Subcutaneous abdominal adipose tissue (tissue), 5 donors: ENCODE data around the gene AKAP13.

ENCODE experiments used
- H3K27ac ChIP-seq: one replicate; pipeline ENCODE4 v1.7.0; 2013; ENCODE audit warnings: low read depth, mild to moderate bottlenecking, inconsistent platforms, low read length, moderate library complexity
- H3K27me3 ChIP-seq, 5 donors: one replicate each; pipeline ENCODE4 v1.7.0; 2013; ENCODE audit warnings: low read length in 5 of 5, inconsistent platforms in 1 of 5; ENCODE audit not compliant: control insufficient read depth in 5 of 5, insufficient read depth in 4 of 5
- H3K36me3 ChIP-seq, 5 donors: one replicate each; pipeline ENCODE4 v1.7.0; 2013; ENCODE audit warnings: low read length in 5 of 5; ENCODE audit not compliant: control insufficient read depth in 5 of 5, insufficient read depth in 5 of 5
- H3K4me1 ChIP-seq, 5 donors: one replicate each; pipeline ENCODE4 v1.7.0; 2013; ENCODE audit warnings: low read length in 5 of 5, mild to moderate bottlenecking in 3 of 5, moderate library complexity in 1 of 5; ENCODE audit not compliant: control insufficient read depth in 5 of 5, insufficient read depth in 5 of 5
- H3K4me3 ChIP-seq, 5 donors: one replicate each; pipeline ENCODE4 v1.7.0; 2013; ENCODE audit warnings: low read length in 5 of 5, low read depth in 1 of 5
- H3K9ac ChIP-seq, 5 donors: one replicate each; pipeline ENCODE4 v1.7.0; 2013; ENCODE audit warnings: low read length in 5 of 5, mild to moderate bottlenecking in 4 of 5, moderate library complexity in 3 of 5
- H3K9me3 ChIP-seq, 5 donors: one replicate each; pipeline ENCODE4 v1.7.0; 2013; ENCODE audit warnings: low read length in 5 of 5; ENCODE audit not compliant: control insufficient read depth in 5 of 5
- donor health status: healthy.
- donor health status: healthy.
- donor health status: healthy.
- donor health status: healthy.
- donor health status: healthy.

AKAP13 gene

GRCh38 chr15:85777250-85778106 lies 397.1 kb downstream of the AKAP13 start:
- H3K4me3 ChIP-seq: peak overlapping the region in 1 of 5 donors; percentile 82
- no peaks in the 10 kb centered on the region for H3K27me3 ChIP-seq
- H3K9ac ChIP-seq: peak overlapping the region in 2 of 5 donors; percentile 67 to 71
- H3K27ac ChIP-seq: peak overlapping the region; percentile 84
- H3K9me3 ChIP-seq: no peaks in the 10 kb centered on the region
- H3K4me1 ChIP-seq: peaks cover 7 to 87% (median 45%) of the 10 kb centered on the region in 5 donors
- H3K36me3 ChIP-seq: no peaks in the 10 kb centered on the region

GRCh38 chr15:85778107-85778776 lies 397.8 kb downstream of the AKAP13 start:
- H3K9ac ChIP-seq: peak overlapping the region in 3 of 5 donors; percentile 66 to 71 (median 67)
- no peaks in the 10 kb centered on the region for H3K27me3 ChIP-seq
- peak overlapping the region; percentile 84 for H3K27ac ChIP-seq
- H3K9me3 ChIP-seq: no peaks in the 10 kb centered on the region
- peak overlapping the region in 4 of 5 donors; percentile 9 to 82 (median 36) for H3K4me3 ChIP-seq
- H3K4me1 ChIP-seq: peaks cover 7 to 80% (median 44%) of the 10 kb centered on the region in 5 donors
- H3K36me3 ChIP-seq: no peaks in the 10 kb centered on the region

- peaks cover 7 to 70% (median 44%) of the 10 kb centered on the region in 5 donors for H3K4me1 ChIP-seq
- H3K9ac ChIP-seq: peak overlapping the region in 3 of 5 donors; percentile 28 to 82 (median 76)
- H3K36me3 ChIP-seq: no peaks in the 10 kb centered on the region
- peak overlapping the region; percentile 84 for H3K27ac ChIP-seq
- H3K4me3 ChIP-seq: peak overlapping the region in 4 of 5 donors; percentile 28 to 82 (median 48)
- H3K27me3 ChIP-seq: no peaks in the 10 kb centered on the region
- no peaks in the 10 kb centered on the region for H3K9me3 ChIP-seq
Observed at GRCh38 chr15:85779249-85779648, 398.8 kb downstream of the AKAP13 start.

- peak overlapping the region; percentile 32 to 82 (median 50) for H3K4me3 ChIP-seq
- no peaks in the 10 kb centered on the region for H3K27me3 ChIP-seq
- H3K9me3 ChIP-seq: no peaks in the 10 kb centered on the region
- H3K4me1 ChIP-seq: peaks cover 7 to 64% (median 40%) of the 10 kb centered on the region in 5 donors
- H3K36me3 ChIP-seq: no peaks in the 10 kb centered on the region
- H3K9ac ChIP-seq: peak overlapping the region in 3 of 5 donors; percentile 41 to 82 (median 76)
- peak overlapping the region; percentile 84 for H3K27ac ChIP-seq
Observed at GRCh38 chr15:85780225-85780985, 400.0 kb downstream of the AKAP13 start.

- H3K9me3 ChIP-seq: no peaks in the 10 kb centered on the region
- H3K9ac ChIP-seq: peak overlapping the region in 2 of 5 donors; percentile 11 to 66
- H3K36me3 ChIP-seq: no peaks in the 10 kb centered on the region
- H3K4me1 ChIP-seq: peaks cover 10 to 64% (median 40%) of the 10 kb centered on the region in 5 donors
- peak overlapping the region; percentile 84 for H3K27ac ChIP-seq
- no peaks in the 10 kb centered on the region for H3K27me3 ChIP-seq
- no peak overlapping the region for H3K4me3 ChIP-seq
Observed at GRCh38 chr15:85781099-85781498, 400.7 kb downstream of the AKAP13 start.

GRCh38 chr15:85782064-85782463 lies 401.7 kb downstream of the AKAP13 start:
- no peaks in the 10 kb centered on the region for H3K27me3 ChIP-seq
- no peaks in the 10 kb centered on the region for H3K9me3 ChIP-seq
- peaks cover 13 to 63% (median 40%) of the 10 kb centered on the region in 5 donors for H3K4me1 ChIP-seq
- no peaks in the 10 kb centered on the region for H3K36me3 ChIP-seq
- no peak overlapping the region for H3K4me3 ChIP-seq
- H3K9ac ChIP-seq: no peak overlapping the region
- H3K27ac ChIP-seq: no peak overlapping the region

- no peaks in the 10 kb centered on the region for H3K36me3 ChIP-seq
- H3K27ac ChIP-seq: peak overlapping the region; percentile 50
- H3K4me3 ChIP-seq: peak overlapping the region in 1 of 5 donors; percentile 4
- H3K4me1 ChIP-seq: peaks cover 6 to 33% (median 18%) of the 10 kb centered on the region in 5 donors
- no peak overlapping the region for H3K9ac ChIP-seq
- H3K9me3 ChIP-seq: no peaks in the 10 kb centered on the region
- no peaks in the 10 kb centered on the region for H3K27me3 ChIP-seq
Observed at GRCh38 chr15:85785887-85786780, 405.7 kb downstream of the AKAP13 start.

GRCh38 chr15:85786781-85787114 lies 406.3 kb downstream of the AKAP13 start:
- no peak overlapping the region for H3K9ac ChIP-seq
- no peaks in the 10 kb centered on the region for H3K36me3 ChIP-seq
- H3K9me3 ChIP-seq: no peaks in the 10 kb centered on the region
- H3K4me3 ChIP-seq: peak overlapping the region in 1 of 5 donors; percentile 4
- H3K27ac ChIP-seq: no peak overlapping the region
- H3K27me3 ChIP-seq: no peaks in the 10 kb centered on the region
- H3K4me1 ChIP-seq: peaks cover 6 to 28% (median 18%) of the 10 kb centered on the region in 5 donors
